K562 (cell line): Measurements from ENCODE around the gene SEC22C. TPM values are rescaled to one million over a fixed set of nuclear protein-coding genes. Genes with fewer than 3 reads are reported as not detected.

Experiments used
- ATAC-seq: fragments of 200-7000 bp; cut with Tn5 transposase; 3 replicates; pipeline ENCODE4 v1.9.1; 2020; ENCODE audit warnings: moderate library complexity
- BruUV-seq: library from RNA; stranded (reverse); fragments of 400-500 nt; replicated peaks from 2 replicates; lab custom pipeline; 2021; lab: Mats Ljungman, UMichigan
- CTCF ChIA-PET: fragments of 300-600 bp; formaldehyde crosslinking; extraction: SDS; loops from one replicate; lab custom pipeline; 2021; ENCODE audit warnings: low intra/inter-chr PET ratio; lab: Yijun Ruan, JAX
- POLR2A ChIA-PET: fragments of 300-600, 350-650 bp; sonication (Branson Sonifier 250); formaldehyde crosslinking; extraction: SDS; loops from one replicate; lab custom pipeline; 2021; ENCODE audit warnings: antibody characterized with exemption, inconsistent platforms; lab: Yijun Ruan, JAX
- DNase-seq, 4 experiments: peaks; one replicate each; pipeline versions ENCODE4 v3.0.0 to v3.0.0-alpha.2; 2011 to 2018; ENCODE audit warnings: low spot score in 3 of 4, mixed read lengths in 3 of 4; ENCODE audit errors: extremely low read depth in 1 of 4
- FAIRE-seq: peaks from 2 replicates; lab custom pipeline; 2011; peaks lifted over from hg19 to GRCh38; lab: Jason Lieb, UNC
- H2AFZ ChIP-seq: 2 replicates; pipeline ENCODE4 v1.6.0; 2011; ENCODE audit warnings: low read depth, low read length, control low read depth, inconsistent platforms
- H3K27ac ChIP-seq: fragments of 200-600 bp; 3 replicates; pipeline ENCODE4 v1.8.0; 2011; ENCODE audit warnings: low read depth, mild to moderate bottlenecking, control low read depth, inconsistent platforms, low read length, moderate library complexity, mixed read lengths; ENCODE audit errors: extremely low read depth
- H3K27me3 ChIP-seq, 2 experiments: fragments of 300-600 bp in 1 of 2; 2 replicates in 1 of 2; 3 replicates in 1 of 2; pipeline versions ENCODE4 v1.6.0 to v1.8.0; 2011; ENCODE audit warnings: inconsistent platforms in 2 of 2, low read length in 2 of 2, mild to moderate bottlenecking in 1 of 2, mixed read lengths in 1 of 2, moderate library complexity in 1 of 2; ENCODE audit not compliant: control insufficient read depth in 2 of 2, insufficient read depth in 2 of 2
- H3K36me3 ChIP-seq: fragments of 300-600 bp; 3 replicates; pipeline ENCODE4 v1.8.0; 2011; ENCODE audit warnings: mild to moderate bottlenecking, low read length, inconsistent platforms; ENCODE audit not compliant: control insufficient read depth, insufficient read depth
- H3K4me1 ChIP-seq, 2 experiments: fragments of 200-600 bp in 1 of 2; replicated peaks in 1 of 2; 2 replicates in 1 of 2; 3 replicates in 1 of 2; pipeline versions ENCODE4 v1.5.1 to v1.8.0; 2011; ENCODE audit warnings: inconsistent platforms in 2 of 2, low read length in 2 of 2, mild to moderate bottlenecking in 1 of 2, mixed read lengths in 1 of 2, moderate library complexity in 1 of 2; ENCODE audit not compliant: control insufficient read depth in 2 of 2, insufficient read depth in 2 of 2
- H3K4me2 ChIP-seq: 2 replicates; pipeline ENCODE4 v1.6.1; 2011; ENCODE audit warnings: low read length, control low read depth, inconsistent platforms, mixed read lengths; ENCODE audit not compliant: insufficient read depth
- H3K4me3 ChIP-seq: fragments of 200-600 bp; sonication (generic), shearing (Covaris generic); 2 replicates; pipeline ENCODE4 v1.5.1; 2016; ENCODE audit warnings: control low read depth, inconsistent platforms
- H3K79me2 ChIP-seq: fragments of 200-600 bp; 3 replicates; pipeline ENCODE4 v1.8.0; 2011; ENCODE audit warnings: low read length, inconsistent platforms; ENCODE audit not compliant: control insufficient read depth, insufficient read depth
- H3K9ac ChIP-seq, 2 experiments: 2 replicates each; pipeline versions ENCODE4 v1.6.0 to v1.6.1; 2011; ENCODE audit warnings: low read depth in 2 of 2, low read length in 2 of 2, control low read depth in 1 of 2, inconsistent platforms in 1 of 2, mild to moderate bottlenecking in 1 of 2, mixed read lengths in 1 of 2; ENCODE audit not compliant: insufficient read depth in 1 of 2
- H3K9me1 ChIP-seq: one replicate; pipeline ENCODE4 v1.6.0; 2011; ENCODE audit warnings: inconsistent platforms, mild to moderate bottlenecking, low read length, moderate library complexity; ENCODE audit not compliant: control insufficient read depth, insufficient read depth
- H3K9me3 ChIP-seq: replicated peaks from 2 replicates; pipeline ENCODE4 v1.5.1; 2011; ENCODE audit warnings: low read depth, low read length, inconsistent platforms; ENCODE audit not compliant: control insufficient read depth, insufficient read depth
- H4K20me1 ChIP-seq: replicated peaks from 2 replicates; pipeline ENCODE4 v1.6.1; 2011; ENCODE audit warnings: low read length, inconsistent platforms, mixed read lengths; ENCODE audit not compliant: control insufficient read depth, insufficient read depth
- ADNP ChIP-seq: fragments of 200-800 bp; sonication (Bioruptor generic); IDR thresholded peaks from 2 replicates; pipeline ENCODE4 v1.6.1; 2016; ENCODE audit warnings: missing genetic modification characterization, missing compliant biosample characterization
- ATF4 ChIP-seq: fragments of 450-650 bp; formaldehyde crosslinking; IDR thresholded peaks from 2 replicates; pipeline ENCODE4 v1.4.0; 2022; ENCODE audit warnings: mild to moderate bottlenecking, moderate library complexity
- BCOR ChIP-seq: fragments of 450-650 bp; IDR thresholded peaks from 2 replicates; pipeline ENCODE4 v1.6.1; 2016
- CBX1 ChIP-seq: sonication (generic); IDR thresholded peaks from 2 replicates; pipeline ENCODE4 v1.6.1; 2016; ENCODE audit warnings: antibody characterized with exemption, low read depth, mild to moderate bottlenecking
- GABPA ChIP-seq: fragments of 200-800 bp; sonication (Bioruptor generic); conservative IDR thresholded peaks from 2 replicates; pipeline ENCODE4 v1.6.1; 2016; ENCODE audit warnings: low read depth, missing genetic modification characterization, missing compliant biosample characterization
- HDAC2 ChIP-seq: fragments of 450-650 bp; IDR thresholded peaks from 2 replicates; pipeline ENCODE4 v1.6.1; 2016; ENCODE audit warnings: mild to moderate bottlenecking
- HEY1 ChIP-seq: fragments of 250-450 bp; sonication (Bioruptor Pico); IDR thresholded peaks from 2 replicates; pipeline ENCODE4 v1.5.0; 2020; ENCODE audit warnings: mild to moderate bottlenecking, moderate library complexity, borderline replicate concordance
- IRF1 ChIP-seq: sonication (generic); formaldehyde crosslinking; IDR thresholded peaks from 2 replicates; pipeline ENCODE4 v1.8.0; 2022; ENCODE audit warnings: missing genetic modification reagents, mild to moderate bottlenecking, borderline replicate concordance
- KDM1A ChIP-seq, 2 experiments: fragments of 450-650 bp; IDR thresholded peaks; 2 replicates each; pipeline ENCODE4 v1.6.1; 2016; ENCODE audit warnings: mild to moderate bottlenecking in 2 of 2
- MEF2D ChIP-seq: conservative IDR thresholded peaks from 2 replicates; pipeline ENCODE4 v1.6.1; 2016; ENCODE audit warnings: low read depth, missing genetic modification characterization, missing compliant biosample characterization
- NCOA1 ChIP-seq: fragments of 450-650 bp; IDR thresholded peaks from 2 replicates; pipeline ENCODE4 v1.6.1; 2016; ENCODE audit warnings: low read depth
- NUFIP1 ChIP-seq: fragments of 450-650 bp; IDR thresholded peaks from 2 replicates; pipeline ENCODE4 v1.6.1; 2018; ENCODE audit not compliant: partially characterized antibody
- PCBP2 ChIP-seq: fragments of 200-400 bp; formaldehyde crosslinking; IDR thresholded peaks from 2 replicates; pipeline ENCODE4 v1.6.1; 2018; ENCODE audit warnings: low read length, low read depth, mild to moderate bottlenecking, moderate library complexity; ENCODE audit not compliant: poor library complexity, severe bottlenecking
- PHF20 ChIP-seq: fragments of 450-650 bp; IDR thresholded peaks from 2 replicates; pipeline ENCODE4 v1.6.1; 2018; ENCODE audit not compliant: partially characterized antibody
- PKNOX1 ChIP-seq: fragments of 450-650 bp; IDR thresholded peaks from 2 replicates; pipeline ENCODE4 v1.6.1; 2016
- RBM25 ChIP-seq: fragments of 200-400 bp; formaldehyde crosslinking; IDR thresholded peaks from 2 replicates; pipeline ENCODE4 v1.6.1; 2018; ENCODE audit warnings: low read length, low read depth, moderate library complexity; ENCODE audit not compliant: severe bottlenecking
- RCOR1 ChIP-seq, 2 experiments: IDR thresholded peaks; 2 replicates each; pipeline ENCODE4 v1.6.1; 2012; ENCODE audit warnings: low read depth in 2 of 2, low read length in 2 of 2, borderline replicate concordance in 1 of 2, improper control_type of control experiment in 1 of 2
- TEAD1 ChIP-seq, 2 experiments: fragments of 450-650 bp in 1 of 2; sonication (generic) in 1 of 2; formaldehyde crosslinking; IDR thresholded peaks; 2 replicates each; pipeline versions ENCODE4 v1.4.0 to v1.8.0; 2020 to 2022; ENCODE audit warnings: mild to moderate bottlenecking in 2 of 2, missing genetic modification reagents in 1 of 2
- ZNF143 ChIP-seq: sonication (generic); formaldehyde crosslinking; IDR thresholded peaks from 2 replicates; pipeline ENCODE4 v1.9.0; 2022; ENCODE audit warnings: mild to moderate bottlenecking, missing genetic modification reagents
- ZNF184 ChIP-seq: sonication (generic); formaldehyde crosslinking; IDR thresholded peaks from 2 replicates; pipeline ENCODE4 v1.5.0; 2020; ENCODE audit warnings: missing genetic modification reagents
- ZSCAN29 ChIP-seq: fragments of 450-650 bp; IDR thresholded peaks from 2 replicates; pipeline ENCODE4 v1.6.1; 2017
- WGBS: fragments of 100-300 bp; shearing (Covaris generic); methylation state at CpG from one replicate; pipeline ENCODE4 v1.1.6; 2016; ENCODE audit warnings: low coverage, mixed read lengths; ENCODE audit not compliant: insufficient coverage; ENCODE audit errors: missing lambda C conversion rate; 5-methylcytosine and 5-hydroxymethylcytosine counted together
- in situ Hi-C: fragments of 300-500 bp; cut with MboI; formaldehyde crosslinking; loops from 4 replicates; pipeline ENCODE4 v1.15.0; 2018; ENCODE audit warnings: inconsistent platforms, mixed read lengths
- intact Hi-C: fragments of 100-400 bp; cut with micrococcal nuclease; formaldehyde crosslinking; loops from 2 replicates; pipeline ENCODE4 v1.14.2; 2022
- polyA plus RNA-seq, 8 experiments: library from polyadenylated mRNA; depleted of rRNA in 4 of 8; stranded (reverse) in 5 of 8; unstranded in 3 of 8; fragments of >200 nt; fragmentation: Nextera tagmentation in 2 of 8; fragmentation: Illumina TruSeq in 1 of 8; extraction: Ambion mirVana in 2 of 8; extraction: Trizol in 1 of 8; gene quantifications; 2 replicates each; pipeline versions ENCODE4 v1.2.1 to v1.2.3, GENCODE V29; 2011 to 2014; ENCODE audit warnings: inconsistent platforms in 1 of 8, missing spikeins in 1 of 8
- total RNA-seq, 7 experiments: library from RNA; depleted of rRNA in 6 of 7; stranded (reverse); fragments of >200 nt in 6 of 7; fragmentation: Illumina TruSeq in 2 of 7; extraction: Trizol in 2 of 7; gene quantifications; 2 replicates each; pipeline versions ENCODE4 v1.2.1 to v1.2.3, GENCODE V29; 2011 to 2021; ENCODE audit warnings: low replicate concordance in 1 of 7

SEC22C gene
- total and polyA plus RNA-seq, 9 of the 15 experiments (the other 6 are each of a cell fraction or from before 2014, with no cell fraction given), result 35.6 to 68.4 (median 50.7) TPM

GRCh38 chr3:42503251-42503924, 78.4 kb downstream of the SEC22C start:
- Histone ChIP-seq H3K9me1 (no peaks in the 10 kb centered on the region), H3K4me3 (no peak overlapping the region), H3K27ac (no peak overlapping the region), H4K20me1 (peaks cover 26% of the 10 kb centered on the region), H3K4me1 (peaks cover 4 to 27% of the 10 kb centered on the region in 2 experiments; a peak in 4 of 5 replicates), H3K79me2 (no peaks in the 10 kb centered on the region), H3K27me3 (peaks cover 20 to 49% of the 10 kb centered on the region in 2 experiments; a peak in 4 of 5 replicates), H3K36me3 (no peaks in the 10 kb centered on the region), H3K9me3 (no peaks in the 10 kb centered on the region), H3K4me2 (peak overlapping the region; percentile 46; the same call in 1 of the 2 replicates), H3K9ac (peak overlapping the region in 1 of 2 experiments; percentile 86; a peak in 2 of 4 replicates), H2AFZ (no peak overlapping the region)
- FAIRE-seq, result no peak
- in situ Hi-C loops (no loop called here), intact Hi-C loops (loop anchor here (5.0 kb wide), 1 partner anchor 329 kb away; no protein-coding TSS in a partner anchor)
- ATAC-seq, result no peak
- no TSS peak for BruUV-seq
- ChIA-PET CTCF (no interaction called here), POLR2A (interaction anchor here (0.6 to 0.9 kb wide), 2 partner anchors 11 to 1305 kb away, joined by 3 to 4 read pairs; no protein-coding TSS in a partner anchor)
- DNase-seq, result no peak
- 7% methylated on average over 4 of the region's 4 CpGs for WGBS
- TF ChIP-seq MEF2D (tag) (no peak), RCOR1 (IDR thresholded peaks at IDR 0.05; ENCODE audit: borderline replicate concordance in 1 of 2, low read depth in 2 of 2, low read length in 2 of 2) (peak in 1 of 2 experiments; percentile 61; a peak in 1 of 4 replicates), PCBP2 (no peak), IRF1 (CRISPR knock-in tag) (no peak), BCOR (peak; percentile 98), HDAC2 (peak; percentile 86; the same call in 1 of the 2 replicates), HEY1 (CRISPR knock-in tag) (no peak), ZNF143 (CRISPR knock-in tag) (peak; percentile 41; the same call in 1 of the 2 replicates), RBM25 (peak; percentile 99), ADNP (tag) (peak; percentile 85), ZSCAN29 (no peak), NUFIP1 (no peak), PHF20 (peak; percentile 35), GABPA (tag) (no peak), PKNOX1 (peak; percentile 46), TEAD1 (CRISPR knock-in tag; IDR thresholded peaks at IDR 0.05) (no peak), KDM1A (IDR thresholded peaks at IDR 0.05) (peak; percentile 80 to 90), NCOA1 (no peak), CBX1 (peak; percentile 71; the same call in 1 of the 2 replicates), ZNF184 (CRISPR knock-in tag) (no peak), ATF4 (CRISPR knock-in tag) (no peak)
